Stimulated activated CD4-positive, alpha-beta T cell treated with anti-CD3 and anti-CD28 coated beads, Interleukin-4, amount 100 ng/mL, for 1 hour (primary cell): Measurements from ENCODE around the gene PGPEP1.
"Not testable (repeated sequence)": the region's sequence is repeated elsewhere in the genome, so short reads cannot be mapped to it uniquely, and the experiment has no call there.

Source experiments
- DNase-seq: peaks from one replicate; pipeline ENCODE4 v3.0.0-alpha.2; 2020

The PGPEP1 gene

DNA sequence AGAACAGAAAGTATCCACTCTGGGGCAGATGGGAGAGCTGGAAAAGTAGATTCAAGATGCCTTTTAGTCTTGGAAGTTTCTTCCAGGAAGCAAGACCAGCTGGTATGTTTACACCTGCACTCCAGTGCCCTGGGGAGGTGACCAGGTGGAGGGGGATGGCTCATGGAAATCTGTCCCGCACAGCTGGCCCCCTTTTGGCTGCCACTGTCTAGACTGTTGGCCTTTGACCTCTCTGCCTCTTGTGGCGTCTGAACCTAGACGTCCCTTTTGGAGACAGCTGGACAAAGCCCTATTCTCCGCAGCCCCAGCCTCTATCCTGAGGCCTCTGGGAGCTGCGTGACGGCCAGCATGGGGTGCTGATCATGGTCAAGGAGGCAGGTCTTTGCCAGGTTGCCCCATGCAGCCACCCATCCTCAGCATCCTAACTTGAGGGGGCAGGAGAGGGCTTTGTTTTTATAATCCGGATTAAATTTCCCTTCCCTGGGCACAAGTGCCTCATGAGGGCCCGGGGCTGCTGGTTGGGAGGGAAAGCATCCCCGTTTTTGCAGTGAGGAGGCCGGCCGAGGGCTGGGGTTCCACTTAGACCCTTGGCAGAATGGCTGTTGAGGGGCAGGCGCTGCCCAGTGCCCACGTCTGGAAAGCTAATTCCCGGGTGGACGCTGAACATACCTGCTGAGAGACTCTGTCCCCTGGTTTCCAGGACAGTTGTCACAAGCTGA is 28.3 kb downstream of the PGPEP1 start:
- DNase-seq = no peak

DNA sequence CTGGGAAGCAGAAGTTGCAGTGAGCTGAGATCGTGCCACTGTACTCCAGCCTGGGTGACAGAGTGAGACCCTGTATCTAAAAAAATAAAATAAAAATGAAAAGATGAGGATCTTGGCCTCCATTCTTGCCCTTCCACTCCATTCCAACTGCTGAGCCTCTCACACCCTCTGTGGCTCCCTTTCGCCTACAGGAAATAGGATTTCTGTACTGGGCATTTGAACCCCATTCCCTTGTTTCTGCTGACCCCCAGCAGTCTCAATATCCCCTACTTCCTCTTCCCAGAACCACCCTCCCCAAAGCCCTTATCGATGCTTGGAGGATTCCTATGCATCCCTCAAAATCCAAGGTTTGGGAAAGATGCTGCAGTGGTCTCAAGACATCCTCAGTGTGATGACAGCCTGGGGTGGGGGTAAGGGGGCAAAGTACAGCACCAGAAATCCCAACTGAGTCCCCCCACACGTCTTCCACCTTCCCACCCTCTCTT is 33.1 kb downstream of the PGPEP1 start:
- DNase-seq = no peak

DNA sequence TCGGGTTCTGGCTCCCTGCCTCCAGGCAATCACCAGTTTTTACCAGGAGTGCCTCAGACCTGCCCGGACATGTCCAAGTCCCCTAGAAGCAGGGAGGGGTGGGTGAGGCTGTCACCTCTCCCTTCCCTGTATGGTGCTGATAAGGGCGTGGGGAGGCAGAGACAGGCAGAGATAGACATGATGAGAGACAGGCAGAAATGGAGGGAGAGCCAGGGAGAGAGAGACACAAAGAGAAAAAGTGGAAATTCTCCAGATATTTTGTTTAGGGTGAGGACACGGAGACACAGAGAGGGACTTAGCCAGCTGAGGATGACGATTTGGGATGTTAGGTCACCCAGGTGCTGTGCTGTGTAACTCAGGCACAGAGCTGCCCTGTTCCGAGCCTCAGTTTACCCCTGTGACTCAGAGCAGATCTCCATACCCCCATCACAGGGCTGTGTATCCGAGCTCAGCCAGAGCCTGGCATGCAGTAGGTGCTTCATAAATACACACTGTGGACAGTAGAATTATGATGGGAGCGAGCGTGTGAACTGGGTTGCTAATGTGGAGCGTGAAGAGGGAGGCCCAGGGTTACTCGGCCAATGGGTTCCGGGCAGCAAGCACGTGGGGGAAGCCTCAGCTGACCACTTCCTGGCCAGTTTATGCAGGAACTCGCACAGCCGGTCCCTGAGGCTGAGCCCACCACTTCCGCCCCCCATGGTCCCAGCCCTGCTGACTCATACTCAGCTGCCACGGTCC is 33.7 kb downstream of the PGPEP1 start:
- DNase-seq = peak; percentile 23

DNA sequence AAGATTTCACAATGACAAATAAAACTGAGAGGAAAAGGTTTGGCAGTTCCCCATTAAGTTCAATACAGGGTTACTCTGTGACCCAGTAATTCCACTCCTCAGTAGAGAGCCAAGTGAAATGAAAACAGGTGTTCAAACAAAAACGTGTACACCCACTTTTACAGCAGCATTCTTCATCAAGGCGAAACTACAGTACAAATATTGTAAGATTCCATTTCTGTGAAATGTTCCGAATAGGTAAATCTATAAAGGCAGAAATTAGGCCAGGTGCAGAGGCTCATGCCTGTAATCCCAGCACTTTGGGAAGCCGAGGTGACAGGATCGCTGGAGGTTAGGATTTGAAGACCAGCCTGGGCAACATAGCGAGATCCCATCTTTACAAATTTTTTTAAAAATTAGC is 36.6 kb downstream of the PGPEP1 start:
- no peak for DNase-seq

DNA sequence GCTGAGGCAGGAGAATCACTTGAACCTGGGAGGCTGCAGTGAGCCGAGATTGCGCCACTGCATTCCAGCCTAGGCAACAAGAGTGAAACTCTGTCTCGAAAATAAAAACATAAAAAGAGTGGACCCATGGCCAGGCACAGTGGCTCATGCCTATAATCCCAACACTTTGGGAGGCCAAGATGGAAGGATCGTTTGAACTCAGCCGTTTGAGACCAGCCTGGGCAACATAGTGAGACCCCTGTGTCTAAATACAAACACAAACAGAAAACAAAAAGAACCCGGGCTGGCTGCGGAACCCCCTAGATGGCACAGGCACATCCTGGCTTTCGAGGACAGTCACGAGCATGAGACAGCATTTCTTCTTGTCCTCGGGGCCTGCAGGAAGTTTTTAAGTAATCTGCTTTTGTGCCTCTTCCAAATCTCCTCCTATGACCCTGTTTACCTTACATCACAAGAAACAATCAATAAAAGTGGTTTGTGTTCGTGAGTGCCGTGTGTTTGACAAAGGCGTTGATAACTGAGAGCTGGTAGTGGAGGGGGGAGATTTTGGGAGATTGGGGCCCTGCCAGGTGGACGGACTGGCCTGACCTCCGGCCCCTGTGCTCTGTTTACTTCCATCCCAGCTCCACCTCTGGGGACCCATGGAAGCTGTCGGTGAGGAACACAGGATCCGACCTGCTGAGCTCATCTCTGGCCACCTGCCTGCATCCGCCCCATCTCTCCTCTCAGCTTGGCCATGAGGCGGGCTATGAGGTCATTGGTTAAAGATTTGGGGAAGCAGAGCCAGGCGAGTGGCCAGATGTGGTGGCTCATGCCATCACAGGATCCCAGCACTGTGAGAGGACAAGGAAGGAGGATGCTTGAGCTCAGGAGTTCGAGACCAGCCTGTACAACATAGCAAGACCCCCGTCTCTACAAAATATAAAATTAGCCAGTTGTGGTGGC is 39.7 kb downstream of the PGPEP1 start:
- DNase-seq = no peak

DNA sequence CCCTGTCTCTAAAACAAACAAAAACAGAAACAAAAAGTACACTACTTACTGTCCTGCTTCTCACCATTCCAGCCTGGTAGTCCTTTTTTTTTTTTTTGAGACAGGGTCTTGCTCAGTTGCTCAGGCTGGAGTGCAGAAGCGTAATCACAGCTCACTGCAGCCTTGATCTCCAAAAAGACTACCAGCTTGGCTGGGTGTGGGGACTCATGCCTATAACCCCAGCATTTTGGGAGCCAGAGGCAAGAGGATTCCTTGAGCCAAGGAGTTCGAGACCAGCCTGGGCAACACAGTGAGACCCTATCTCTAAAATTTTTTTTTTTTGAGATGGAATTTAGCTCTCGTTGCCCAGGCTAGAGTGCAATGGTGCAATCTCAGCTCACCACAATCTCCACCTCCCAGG is 40.4 kb downstream of the PGPEP1 start:
- no peak for DNase-seq

DNA sequence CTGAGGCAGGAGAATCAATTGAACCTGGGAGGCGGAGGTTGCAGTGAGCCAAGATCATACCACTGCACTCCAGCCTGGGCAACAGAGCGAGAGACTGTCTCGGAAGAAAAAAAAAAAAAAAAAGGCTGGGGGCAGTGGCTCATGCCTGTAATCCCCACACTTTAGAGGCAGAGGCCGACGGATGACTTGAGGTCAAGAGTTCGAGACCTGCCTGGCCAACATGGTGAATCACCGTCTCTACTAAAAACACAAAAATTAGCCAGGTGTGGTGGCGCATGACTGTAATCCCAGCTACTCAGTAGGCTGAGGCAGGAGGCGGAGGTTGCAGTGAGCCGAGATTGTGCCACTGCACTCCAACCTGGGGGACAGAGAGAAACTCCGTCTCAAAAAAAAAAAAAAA is 43.2 kb downstream of the PGPEP1 start:
- not testable (repeated sequence) for DNase-seq

DNA sequence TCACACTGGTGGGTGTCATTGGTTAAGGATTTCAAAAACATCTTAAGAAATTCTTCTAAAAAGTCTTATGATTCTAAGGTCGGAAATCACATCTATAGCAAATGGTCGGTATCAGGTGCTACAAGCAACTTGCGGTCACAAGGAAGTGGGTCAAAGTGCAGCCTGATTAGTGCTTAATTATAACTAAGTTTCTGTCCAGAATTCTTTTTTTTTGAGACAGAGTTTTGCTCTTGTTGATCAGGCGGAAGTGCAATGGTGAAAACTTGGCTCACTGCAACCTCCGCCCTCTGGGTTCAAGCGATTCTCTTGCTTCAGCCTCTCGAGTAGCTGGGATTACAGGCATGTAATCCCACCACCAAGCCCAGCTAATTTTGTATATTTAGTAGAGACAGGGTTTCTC is 44.4 kb downstream of the PGPEP1 start:
- DNase-seq = no peak

DNA sequence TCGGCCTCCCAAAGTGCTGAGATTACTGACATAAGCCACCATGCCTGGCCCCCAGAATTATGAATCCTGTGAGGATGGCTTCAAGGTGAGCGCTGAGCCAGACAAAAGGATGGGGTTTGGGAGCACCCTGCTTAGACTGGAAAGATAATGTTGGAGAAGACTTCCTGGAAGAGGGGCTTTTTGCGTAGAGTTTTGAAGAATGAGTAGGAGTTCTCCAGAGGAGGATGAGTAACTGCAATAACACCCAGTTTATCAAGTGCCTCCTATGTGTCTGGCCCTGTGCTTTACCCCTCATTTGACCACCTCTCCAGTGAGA is 44.9 kb downstream of the PGPEP1 start:
- no peak for DNase-seq

DNA sequence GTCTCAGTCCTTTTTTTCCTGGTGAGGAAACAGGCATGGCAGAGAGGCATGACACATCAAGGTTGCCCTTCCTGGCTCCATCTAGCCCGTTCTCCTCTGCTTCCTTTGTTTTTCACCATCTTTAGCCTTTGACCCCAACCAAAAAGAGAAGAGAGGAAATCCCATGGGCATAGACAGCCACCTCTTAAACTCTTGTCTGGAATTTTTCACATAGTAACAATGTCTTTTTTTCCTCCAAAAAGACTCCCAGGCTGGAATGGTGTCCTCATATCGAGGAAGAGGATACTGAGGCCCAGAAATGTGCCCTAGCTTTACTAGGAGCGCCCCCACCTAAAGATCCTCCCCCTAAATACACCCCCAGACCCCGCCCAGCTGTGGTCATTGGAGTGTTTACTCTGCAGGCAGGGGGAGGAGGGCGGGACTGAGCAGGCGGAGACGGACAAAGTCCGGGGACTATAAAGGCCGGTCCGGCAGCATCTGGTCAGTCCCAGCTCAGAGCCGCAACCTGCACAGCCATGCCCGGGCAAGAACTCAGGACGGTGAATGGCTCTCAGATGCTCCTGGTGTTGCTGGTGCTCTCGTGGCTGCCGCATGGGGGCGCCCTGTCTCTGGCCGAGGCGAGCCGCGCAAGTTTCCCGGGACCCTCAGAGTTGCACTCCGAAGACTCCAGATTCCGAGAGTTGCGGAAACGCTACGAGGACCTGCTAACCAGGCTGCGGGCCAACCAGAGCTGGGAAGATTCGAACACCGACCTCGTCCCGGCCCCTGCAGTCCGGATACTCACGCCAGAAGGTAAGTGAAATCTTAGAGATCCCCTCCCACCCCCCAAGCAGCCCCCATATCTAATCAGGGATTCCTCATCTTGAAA is 45.5 kb downstream of the PGPEP1 start, which contains the start of gene GDF15:
TSS of gene GDF15 (plus strand) at position 484 of the 868 bp plus-strand sequence. CDS start at position 516, 32 bp downstream.
- DNase-seq = peak; percentile 26

DNA sequence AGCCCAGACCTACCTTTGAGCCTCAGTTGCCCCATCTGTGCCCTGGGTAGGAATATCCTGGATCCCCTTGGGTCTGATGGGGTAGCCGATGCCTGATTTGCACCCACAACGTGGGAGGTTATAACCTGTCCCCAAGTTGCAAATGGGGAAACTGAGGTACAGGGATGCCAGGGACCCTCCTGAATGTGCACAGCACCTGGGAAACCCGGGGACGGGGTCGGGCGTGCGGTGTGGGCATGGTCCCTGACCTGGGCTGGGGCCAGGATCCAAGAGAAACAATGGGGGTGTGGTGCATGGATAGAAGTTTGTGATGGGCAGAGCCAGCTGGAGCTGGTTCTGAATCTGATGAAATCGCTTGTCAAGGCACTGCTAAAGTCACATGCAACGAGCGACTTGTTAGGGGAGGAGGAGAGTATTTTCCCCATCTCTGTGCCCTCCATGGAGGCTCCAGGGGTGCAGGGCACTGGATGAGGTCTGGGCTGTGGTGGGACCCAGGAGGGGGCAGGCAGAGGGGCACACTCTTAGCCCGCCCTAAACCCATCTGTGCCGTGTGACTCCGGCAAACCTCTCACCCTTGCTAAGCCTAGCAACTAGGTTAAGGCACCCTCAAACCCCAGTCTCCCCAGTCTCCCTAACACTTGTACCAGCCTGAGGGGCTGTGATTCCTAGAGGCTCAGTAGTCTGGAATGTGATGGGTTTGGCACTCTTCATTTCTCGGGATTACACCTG is 46.3 kb downstream of the PGPEP1 start:
- DNase-seq = no peak

DNA sequence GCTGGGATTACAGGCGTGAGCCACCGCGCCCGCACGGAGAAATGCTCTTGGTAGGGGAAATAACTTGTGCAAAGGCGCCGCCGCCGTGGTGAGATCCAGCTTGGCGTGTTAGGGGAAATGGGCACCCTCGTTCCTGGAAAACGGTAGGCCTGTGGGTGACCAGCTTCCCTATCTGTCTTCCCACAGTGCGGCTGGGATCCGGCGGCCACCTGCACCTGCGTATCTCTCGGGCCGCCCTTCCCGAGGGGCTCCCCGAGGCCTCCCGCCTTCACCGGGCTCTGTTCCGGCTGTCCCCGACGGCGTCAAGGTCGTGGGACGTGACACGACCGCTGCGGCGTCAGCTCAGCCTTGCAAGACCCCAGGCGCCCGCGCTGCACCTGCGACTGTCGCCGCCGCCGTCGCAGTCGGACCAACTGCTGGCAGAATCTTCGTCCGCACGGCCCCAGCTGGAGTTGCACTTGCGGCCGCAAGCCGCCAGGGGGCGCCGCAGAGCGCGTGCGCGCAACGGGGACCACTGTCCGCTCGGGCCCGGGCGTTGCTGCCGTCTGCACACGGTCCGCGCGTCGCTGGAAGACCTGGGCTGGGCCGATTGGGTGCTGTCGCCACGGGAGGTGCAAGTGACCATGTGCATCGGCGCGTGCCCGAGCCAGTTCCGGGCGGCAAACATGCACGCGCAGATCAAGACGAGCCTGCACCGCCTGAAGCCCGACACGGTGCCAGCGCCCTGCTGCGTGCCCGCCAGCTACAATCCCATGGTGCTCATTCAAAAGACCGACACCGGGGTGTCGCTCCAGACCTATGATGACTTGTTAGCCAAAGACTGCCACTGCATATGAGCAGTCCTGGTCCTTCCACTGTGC is 47.9 kb downstream of the PGPEP1 start:
- DNase-seq = peak; percentile 78

DNA sequence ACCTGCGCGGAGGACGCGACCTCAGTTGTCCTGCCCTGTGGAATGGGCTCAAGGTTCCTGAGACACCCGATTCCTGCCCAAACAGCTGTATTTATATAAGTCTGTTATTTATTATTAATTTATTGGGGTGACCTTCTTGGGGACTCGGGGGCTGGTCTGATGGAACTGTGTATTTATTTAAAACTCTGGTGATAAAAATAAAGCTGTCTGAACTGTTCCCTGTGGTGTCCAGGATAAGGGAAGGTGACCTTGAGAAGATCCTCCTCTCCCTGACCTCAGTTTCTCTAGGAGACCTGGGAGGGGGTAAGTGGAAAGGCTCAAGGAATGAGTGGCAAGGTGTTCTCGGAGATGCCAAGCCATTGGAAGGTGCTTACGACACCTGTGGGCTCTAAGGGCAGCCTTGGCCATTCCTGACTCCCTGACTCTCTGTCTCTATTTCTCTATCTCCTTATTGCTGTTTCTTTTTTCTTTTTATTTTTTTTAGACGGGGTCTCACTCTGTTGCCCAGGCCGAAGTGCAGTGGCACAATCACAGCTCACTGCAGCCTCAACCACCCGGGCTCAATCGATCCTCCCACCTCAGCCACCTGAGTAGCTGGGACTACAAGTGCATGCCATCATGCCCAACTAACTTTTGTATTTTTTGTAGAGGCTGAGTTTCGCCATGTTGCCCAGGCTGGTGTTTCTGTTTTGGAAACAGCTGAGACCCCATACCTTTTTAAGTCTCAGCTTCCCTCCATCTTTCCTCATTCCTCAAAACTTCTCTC is 48.7 kb downstream of the PGPEP1 start:
- DNase-seq = no peak

DNA sequence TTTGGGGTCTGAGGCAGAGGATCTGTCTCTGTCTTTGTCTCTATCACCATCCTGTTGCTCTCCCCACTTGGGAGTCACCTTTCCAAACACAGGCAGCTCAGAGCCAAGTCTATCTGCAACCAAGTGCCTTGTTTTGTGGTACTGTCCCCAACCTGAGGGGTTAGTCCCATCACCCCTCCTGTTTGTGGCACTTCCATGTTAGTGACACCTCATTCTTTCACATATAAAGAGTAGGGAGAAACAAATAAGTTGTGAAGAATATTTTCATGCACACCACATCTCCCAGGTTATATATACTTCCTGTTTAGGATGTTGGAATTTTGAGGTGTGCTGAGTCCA is 49.3 kb downstream of the PGPEP1 start:
- DNase-seq = no peak

DNA sequence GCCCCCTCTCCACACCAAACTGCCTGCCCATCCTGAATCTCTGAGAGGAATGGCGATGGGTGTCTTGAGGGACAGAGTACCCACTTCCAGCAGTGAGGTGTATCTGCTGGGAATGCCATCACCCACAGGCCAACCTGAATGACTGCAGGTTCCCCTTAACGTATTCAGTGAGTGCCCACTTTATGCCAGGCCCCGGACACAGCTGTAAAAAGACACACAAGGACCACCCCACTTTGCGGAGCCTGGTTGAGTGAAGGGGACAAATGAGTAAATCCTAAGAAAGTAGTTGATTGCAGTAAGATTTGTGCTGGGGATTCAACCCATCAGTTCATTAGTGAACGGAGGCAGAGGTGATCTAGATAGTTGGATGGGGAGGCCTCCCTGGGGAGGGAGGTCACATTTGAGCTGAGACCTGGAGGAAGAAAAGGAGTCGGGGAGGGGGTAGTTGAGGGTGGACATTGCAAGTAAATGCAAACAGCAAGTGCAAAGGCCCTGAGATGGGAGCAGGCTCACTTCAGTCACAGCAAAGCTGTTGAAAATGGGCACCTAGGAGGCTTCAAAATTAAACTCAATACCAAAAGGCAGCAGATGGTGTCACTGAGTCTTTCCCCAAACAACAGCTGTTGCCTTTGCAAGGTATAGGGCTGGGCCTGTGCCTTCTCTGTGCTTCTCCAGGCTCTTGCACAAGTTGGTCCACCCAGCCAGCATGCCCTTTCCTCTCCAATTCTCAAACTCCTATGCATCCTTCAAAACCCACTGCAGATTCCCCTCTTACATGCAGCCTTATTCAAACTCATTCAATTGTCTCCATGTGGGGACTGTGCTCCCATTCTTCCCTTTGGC is 49.9 kb downstream of the PGPEP1 start:
- DNase-seq = no peak

DNA sequence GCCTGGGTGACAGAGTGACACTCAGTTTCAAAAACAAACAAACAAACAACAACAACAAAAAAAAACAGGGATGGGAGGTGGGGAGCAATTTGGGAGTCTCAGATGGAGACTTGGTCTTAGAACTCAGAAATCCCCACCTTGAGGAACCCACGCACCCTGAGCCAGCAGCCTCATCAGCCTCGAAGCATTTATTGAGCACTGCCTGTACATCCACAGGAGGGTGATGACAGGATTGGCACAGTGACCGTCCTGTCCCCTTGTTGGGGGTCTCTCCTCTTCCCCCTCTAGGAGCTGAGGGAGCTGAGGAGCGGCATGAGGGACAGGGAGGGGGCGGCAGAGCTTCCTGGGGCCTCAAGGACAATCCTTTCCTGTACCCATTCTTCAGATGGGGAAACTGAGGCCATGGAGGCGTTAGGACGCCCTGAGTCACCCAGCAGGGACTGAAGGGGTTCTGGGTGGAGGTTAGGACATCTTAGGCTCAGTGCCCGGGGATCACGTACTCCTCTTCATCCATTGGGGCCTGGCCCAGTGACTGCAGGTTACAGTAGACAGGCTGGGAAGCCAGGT is 51.2 kb downstream of the PGPEP1 start:
- DNase-seq = no peak

DNA sequence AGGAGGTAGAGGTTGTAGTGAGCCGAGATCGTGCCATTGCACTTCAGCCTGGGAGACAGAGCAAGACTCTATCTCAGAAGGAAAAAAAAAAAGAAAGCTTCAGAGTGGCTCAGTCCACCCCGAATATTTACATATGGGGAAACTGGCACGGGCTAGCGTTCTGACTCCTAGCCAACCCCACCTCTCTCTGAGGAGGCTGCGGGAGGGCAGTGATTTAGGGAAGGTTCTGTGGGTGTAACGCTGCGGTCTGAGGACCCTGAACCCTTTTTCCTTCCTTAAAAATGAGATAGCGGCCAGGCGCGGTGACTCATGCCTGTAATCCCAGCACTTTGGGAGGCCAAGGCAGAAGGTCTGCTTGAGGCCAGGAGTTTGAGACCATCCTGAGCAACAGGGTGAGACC is 52.0 kb downstream of the PGPEP1 start:
- no peak for DNase-seq

DNA sequence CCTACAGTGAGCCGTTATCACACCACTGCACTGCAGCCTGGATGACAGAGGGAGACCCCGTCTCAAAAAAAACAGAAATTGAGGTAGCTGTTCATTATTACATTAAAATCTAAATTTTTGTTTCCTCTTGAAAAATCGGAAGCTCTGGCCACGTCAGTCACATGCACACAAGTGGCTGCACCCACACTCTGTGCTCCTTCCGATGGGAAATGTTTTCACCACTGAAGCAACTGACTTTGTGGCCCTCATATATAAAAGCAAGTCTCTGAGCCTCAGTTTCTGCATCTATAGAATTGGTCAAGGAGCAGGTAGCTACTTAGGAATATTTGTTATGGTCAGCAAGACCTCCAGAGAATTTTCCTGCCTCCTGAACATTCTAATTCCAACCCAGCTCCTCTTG is 52.5 kb downstream of the PGPEP1 start:
- no peak for DNase-seq

DNA sequence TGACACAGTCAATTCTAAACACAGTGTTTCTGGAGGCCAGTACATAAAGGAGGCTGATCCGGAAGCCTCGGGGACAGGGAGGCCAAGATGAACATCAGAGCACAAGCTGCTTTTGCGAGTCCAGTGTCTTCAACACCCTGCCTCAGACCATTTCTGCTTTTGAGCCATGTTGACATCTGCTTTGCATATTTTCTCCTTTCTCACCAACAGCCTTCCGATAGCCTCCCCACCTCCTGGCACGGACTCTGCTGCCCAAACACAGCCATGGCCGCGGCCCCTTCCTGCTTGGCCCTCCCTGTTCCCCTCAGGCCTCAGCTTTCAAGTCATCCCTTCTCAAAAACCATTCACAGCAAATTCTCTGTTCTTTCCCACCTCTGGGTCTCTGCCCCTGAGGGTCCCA is 53.4 kb downstream of the PGPEP1 start:
- no peak for DNase-seq
